ENCODE data around the gene MAGI2.

Gene MAGI2

DNA sequence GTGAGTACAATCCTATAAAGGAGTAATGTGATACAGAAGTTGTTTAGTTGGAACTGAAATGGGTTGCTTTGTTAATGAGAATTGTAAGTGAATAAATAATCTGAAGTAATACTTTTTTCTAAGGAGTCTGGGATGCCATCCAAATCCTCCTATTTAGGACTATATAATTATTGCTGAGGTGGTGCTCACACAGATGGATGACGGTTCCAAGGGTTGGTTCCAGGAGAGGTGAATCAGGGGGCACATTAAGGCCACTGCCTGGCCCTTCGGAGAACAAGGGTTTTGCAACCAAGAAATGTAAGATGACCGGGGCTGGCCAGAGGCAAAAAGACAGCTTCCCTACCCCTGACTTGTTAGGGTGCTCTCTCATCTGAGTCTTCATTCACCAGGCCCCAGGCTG lies 1302.2 kb downstream of the MAGI2 start:
- DNase-seq: peak; percentile 10

DNA sequence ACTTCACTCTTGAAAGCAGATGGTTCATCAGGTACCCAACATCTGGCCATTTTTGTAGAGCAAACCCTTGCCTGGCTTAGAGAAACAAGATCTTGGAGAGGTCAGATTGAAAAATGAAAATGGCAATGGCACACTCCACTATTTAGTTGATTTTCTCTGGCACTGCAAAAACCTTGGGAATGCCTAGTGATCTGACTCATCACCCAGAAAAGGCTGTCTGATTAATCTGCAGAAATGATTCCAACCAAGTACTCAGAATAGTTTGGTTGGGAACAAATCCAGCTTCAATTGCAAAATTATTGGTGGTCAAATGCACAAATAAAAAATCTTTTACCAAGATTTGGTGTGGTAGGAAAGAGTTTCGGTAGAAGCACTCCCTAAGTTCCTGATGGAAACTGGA lies 1303.7 kb downstream of the MAGI2 start:
- DNase-seq: no peak

DNA sequence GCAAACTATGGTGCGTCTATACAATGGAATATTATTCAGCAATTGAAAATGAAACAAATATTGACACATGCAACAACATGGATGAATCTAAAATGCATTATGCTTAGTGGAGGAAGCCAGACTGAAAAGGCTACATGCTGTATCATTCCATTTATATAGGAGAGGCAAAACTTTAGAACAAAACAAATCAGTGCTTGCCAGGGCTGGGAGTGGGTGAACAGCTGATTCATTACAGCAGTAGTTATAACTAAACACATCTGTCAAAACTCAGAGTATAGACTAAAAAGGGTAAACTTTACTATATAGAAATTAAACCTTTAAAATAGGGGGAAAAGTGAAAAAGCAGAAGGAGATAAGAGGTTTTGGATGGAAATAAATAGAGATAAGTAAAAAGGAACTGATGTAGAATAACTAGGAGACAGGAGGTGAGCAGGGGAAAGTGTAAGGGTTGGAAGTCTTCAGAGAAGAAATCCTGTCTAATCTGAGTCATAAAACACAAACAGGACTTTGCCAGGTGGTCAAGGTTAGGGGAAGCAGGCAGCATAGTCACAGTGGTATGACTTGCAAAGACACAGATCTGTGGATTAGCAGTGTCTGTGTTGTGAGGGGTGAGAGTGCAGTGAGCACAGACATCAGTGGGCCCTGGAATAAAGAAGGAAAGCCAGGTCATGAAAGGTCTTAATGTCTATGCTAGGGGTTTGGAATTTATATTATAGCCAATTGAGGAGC lies 1305.1 kb downstream of the MAGI2 start:
- no peak for DNase-seq

DNA sequence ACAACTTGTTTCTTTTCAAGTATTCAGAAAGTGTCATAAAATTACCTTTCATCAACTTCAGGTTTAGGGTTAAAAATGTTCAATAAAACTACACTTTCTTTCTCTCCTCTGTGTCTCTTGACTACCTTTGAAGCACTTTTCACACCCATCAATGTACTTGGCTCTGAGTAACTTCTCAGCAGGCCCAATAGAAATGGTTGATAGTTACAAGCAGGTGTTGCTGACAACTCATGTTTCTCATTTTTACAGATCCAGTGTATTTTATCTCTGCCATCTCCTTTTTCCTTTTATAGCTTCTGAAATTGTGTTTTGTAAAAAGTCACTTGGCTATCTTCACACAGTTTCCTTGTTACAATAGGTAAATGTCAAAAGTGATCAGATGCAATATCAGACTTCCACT lies 1306.9 kb downstream of the MAGI2 start:
- DNase-seq: no peak

DNA sequence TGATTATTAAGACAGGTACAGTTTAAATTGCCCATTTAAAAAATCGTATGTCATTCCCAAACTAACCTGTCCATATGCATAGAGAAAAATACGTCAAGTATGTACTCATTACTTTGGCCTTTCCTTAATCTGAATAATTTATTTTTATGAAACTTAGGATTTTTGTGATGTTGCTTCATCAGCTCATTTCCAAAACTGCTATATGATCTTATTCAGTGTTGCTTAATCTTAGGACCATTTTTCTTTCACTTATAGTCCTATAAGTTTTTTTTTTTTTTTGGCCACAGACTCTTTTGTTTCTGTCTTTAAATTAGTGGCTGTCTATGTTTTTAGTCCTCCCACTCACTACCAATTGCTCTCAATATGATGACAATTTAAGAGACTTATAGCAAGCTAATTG lies 1309.8 kb downstream of the MAGI2 start:
- no peak for DNase-seq

DNA sequence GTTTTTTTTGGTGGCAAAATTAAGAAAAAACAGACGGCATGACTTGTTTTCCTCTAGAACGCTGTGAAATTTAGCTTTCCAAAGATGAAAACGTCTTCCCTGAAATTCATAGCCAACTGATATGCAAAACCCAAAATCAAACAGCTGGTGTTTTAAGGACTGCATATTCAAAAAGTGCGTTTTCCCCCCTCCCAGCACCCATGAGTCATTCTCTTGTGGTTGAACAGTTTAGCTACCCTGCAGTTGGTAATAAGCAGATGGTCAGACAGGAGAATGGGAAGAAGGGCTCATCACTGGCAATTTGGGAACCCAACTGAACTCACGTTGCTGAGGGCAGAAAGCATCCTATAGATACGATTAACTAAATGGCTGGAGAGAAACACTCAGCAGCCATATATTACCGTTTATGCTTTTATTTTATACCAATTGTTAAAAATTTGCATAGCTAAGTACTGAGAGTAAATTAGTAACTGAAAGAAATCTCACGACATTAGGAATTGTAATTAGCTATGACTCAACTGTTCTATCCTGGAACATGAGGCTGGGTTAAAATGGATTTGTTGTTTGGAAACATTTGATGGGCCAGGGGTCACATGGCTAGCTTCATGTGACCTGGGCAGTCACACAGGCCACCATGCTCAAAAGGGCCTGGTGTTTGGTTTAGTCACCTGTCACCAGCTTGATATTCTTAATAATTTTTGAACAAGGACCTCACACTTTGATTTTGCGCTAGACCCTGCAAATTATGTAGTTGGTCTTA lies 1311.8 kb downstream of the MAGI2 start:
- DNase-seq: peak; percentile 14

DNA sequence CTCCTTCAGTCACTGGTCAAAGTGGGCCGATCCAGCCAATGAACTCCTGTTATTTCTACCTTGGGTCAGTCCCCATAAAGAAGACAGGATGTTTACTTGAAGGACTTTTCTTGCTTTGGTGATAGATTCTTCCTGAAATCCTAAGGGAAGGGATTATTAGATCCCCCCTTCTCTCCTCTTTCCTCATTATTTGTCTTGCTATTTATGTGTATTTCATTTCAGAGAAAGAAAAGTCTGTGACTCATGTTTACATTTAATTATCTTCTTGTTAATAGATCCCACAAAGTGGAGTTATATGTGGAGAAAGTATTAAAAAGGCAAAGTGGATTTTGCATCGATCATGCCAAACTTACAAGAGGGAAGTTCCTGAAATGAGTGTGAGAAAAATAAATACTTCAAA lies 1313.4 kb downstream of the MAGI2 start:
- no peak for DNase-seq

DNA sequence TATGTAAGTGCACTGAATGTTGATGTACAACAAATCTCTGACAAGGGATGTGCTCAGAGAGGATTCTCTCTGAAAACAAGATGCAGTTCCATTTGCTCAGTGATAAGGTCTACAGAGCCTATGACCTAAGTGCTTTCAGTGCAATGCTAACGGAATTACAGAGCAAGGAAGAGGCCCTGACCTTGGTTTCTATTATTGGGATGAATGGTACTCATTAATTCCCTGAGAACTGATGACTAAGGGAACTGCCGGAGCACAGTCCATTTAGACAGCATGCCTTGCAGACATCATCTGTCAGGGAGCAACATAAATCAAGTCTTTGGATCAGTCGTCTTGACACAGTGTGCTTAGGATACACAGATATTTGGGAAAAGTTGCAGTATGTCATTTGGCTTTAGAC lies 1314.1 kb downstream of the MAGI2 start:
- peak; percentile 95 for DNase-seq

DNA sequence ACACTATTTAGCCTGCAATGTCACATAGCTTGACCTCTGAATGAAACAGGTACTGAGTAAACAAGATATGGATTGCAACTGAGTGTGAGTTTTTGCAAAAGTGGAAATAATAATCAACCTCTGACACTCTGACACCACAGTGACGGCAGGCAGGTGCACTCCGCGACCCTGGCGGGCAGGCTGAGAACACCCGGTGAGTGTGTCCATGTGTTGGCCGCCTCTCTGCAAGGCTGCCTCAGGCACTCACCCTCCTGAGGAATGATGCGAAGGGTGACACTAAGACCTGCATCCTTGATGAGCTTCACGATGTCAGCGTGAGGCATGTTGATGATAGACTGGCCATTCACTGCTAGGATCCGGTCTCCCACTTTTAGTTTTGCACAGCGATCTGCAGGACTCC lies 1318.7 kb downstream of the MAGI2 start:
- no peak for DNase-seq

DNA sequence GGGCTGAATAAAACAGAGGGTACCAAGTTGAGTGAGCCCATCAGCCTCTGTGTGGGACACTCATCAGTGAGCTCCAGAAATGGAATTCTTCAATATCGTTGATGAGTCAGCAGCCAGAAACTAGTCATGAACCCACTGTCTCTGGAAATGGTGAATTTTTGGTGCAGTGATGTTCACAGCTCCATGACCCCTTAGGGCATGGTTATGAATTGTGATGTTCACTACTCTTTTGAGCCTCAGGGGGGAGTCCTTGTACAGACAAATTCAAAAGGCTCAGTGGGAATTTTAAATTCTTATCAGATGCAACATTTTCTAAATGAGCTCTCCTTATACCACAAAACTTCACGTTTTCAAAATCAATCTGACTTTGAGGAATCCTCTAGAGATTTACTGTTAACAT lies 1319.2 kb downstream of the MAGI2 start:
- DNase-seq: peak; percentile 49

DNA sequence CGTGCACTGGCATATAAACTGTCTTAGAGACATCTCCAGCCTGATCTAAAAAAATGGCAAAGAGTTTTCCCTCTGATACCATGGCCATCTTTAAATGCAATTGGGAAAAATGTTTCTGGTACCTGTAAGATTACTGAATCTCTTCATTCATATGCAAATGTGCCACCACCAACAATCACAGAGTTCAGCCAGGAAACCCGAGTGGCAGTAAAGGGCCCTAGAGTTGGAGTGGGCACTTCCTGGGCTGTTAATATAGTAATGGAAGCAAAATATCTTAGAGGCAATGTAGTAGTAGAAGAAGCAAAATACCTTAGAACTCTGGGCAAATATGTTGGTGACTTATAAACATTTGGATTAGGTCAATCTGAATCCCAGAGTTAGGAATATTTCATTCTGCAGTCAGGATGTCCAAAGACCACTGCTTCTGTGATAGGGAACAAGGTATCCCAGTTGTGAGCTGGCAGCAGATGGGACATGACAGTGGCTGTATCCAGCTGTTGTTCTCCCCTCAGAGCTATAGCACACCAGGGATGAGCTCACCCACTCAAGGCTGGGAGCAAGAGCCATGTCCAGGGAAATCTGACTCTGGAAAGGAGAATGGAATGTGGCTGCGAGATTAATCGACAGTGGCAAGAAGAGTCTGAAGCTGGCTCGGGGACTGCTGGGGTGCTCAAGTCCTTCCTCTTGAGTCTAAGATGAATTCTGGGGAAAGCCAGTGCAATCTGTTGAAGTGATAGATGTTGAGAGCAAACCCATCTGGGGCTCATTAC lies 1322.8 kb downstream of the MAGI2 start:
- no peak for DNase-seq

DNA sequence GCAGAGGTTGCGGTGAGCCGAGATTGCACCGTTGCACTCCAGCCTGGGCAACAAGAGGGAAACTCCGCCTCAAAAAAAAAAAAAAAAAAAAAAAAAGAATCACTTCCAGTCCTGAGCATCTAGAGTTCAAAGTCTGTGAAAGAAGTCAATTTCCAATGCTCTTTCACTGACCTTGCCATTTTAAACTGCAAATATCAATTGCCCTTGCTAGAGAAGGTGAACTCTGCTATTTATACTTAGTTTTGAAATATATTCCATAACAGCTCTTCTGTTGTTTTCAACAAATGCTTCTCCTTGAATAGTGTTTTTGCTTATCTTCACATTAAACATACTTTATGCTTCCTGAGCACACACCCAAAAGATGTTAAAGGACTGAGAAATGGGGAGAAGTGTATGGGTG lies 1323.6 kb downstream of the MAGI2 start:
- DNase-seq: no peak

DNA sequence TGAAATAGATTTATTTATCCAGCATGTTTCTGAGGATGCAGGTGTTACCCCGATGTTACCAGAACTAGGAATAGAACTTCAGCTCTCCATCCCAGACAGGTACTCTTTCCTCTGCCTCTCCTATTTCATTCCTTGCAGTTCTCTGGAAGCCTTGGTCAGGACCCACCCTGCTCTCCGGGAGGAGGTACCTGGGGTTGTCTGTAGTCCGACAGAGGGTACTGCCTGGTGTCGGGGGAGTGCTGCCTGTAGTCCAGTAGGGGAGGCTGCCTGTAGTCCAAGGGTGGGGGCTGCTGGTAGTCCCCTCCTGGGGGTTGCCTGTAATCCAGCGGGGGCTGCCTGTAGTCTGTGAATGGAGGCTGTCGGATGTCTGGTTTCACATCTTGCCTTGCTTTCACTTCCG lies 1326.5 kb downstream of the MAGI2 start:
- no peak for DNase-seq

DNA sequence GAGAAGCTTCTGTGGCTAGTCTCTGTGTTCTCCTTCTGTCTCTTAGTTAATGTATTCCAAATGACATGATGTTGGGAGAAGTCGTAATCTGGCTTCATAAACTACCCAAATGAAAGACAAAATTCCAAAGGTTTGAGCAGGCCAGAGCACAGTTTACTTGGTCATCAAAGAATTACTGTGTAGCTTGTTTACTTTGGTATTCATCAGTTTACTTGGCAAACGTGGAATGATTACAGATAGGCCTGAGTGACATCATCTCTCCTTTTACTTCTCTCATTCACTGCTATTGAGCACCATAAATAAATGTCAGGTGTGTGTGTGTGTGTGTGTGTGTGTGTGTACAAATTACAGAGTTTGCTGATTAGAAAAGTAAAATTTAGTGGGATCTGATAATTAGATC lies 1327.6 kb downstream of the MAGI2 start:
- no peak for DNase-seq

DNA sequence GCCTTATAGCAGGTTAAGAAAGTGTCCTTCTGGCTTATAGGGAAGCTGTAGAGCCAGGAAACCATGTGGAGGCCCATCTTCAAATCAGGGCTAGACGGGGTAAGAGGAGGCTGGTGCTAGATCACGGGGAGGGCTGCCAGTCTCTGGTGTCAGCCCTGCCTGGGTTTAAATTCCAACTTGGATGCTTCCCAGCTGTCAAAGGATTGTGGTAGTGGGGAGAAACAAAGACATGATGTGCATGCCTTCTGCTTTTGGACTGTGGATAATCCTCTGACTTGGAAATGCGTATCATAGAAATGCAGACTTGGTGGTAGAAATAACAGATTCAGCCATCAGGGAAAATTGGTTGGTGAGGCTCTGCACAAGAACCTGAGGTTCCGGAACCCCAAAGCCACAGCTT lies 1329.3 kb downstream of the MAGI2 start:
- DNase-seq: no peak

DNA sequence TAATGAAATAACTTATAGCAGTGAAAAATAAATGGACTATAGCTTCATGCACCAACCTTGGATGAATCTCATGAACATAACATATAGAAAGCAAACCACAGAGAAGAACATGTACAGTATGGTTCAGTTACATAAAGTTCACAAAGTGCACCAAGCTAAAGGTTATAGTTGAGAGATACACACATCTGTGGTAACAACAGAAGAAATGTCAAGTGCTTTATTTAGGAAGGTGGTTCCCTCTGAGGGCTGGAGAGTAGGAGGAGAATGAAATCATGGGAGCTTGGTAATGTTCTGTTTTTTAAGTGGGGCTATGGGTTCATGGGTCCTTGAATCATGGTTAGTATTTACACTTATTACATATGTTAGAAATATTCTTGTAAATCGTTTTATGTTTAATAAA lies 1331.6 kb downstream of the MAGI2 start:
- no peak for DNase-seq

DNA sequence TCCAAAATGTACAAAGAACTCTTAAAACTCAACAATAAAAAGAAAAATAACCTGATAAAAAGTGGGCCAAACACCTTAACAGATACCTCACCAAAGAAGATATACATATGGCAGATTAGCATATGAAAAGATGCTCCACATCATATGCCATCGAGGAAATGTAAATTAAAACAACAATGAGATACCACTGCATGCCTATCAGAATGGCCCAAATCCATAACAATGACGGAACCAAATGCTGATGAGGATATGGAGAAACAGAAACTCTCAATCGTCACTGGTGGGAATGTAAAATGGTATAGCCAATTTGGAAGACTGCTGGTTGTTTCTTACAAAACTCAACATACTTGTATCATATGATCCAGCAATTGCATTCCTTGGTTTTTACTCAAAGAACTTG lies 1335.0 kb downstream of the MAGI2 start:
- no peak for DNase-seq

DNA sequence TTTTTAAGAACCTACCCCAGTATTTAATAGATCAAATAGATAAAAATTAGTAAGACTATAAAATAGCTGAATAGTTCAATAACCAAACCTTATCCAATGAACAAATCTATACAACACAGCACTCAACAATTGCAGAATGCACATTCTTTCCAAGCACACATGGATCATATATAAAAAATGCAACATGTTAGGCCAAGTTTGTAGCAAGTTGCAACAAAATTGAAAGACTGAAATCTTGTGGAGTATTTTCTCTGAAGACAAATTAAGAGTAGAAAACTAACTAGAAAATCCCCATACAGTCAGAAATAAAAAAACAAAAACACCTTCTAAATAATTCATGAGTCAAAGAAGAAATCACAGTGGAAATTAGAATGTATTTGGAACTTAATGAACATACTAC lies 1337.6 kb downstream of the MAGI2 start:
- DNase-seq: no peak

DNA sequence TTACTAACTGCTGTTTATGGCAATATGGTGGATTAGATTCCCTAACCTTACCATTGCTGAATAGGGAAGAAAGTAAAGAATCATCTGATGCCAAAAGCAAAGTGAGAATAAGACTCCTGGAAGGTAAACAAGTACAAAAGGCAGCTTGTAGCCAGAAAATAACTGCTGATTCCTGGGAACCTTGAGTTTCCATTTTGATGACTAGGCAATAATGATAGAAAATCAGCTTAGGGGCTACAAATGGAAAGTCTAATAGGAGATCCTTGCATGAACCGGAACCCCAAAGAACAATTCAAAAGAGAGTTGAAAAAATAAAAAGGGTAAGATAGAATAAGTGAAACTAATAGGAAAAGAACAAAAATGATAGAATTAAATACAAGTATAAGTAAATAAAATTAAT lies 1338.5 kb downstream of the MAGI2 start:
- no peak for DNase-seq

DNA sequence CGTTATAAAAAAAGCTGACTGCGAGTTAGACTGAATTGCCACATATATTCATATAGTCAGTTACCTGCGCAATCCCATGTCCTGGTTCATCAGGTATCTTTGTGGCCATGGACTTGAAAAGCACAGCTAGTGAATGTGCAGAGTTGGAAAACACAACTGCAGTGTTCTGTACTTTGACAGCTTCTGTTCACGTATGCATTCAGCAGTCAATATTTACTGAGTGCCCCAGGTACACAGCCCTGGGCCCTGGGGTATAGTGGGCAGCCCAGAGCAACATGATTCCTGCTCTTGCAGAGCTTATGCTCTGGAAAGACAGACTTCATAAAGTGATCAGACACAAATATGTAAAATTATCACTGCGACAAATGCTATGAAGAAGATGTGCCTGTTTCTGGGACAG lies 1341.0 kb downstream of the MAGI2 start:
- no peak for DNase-seq

DNA sequence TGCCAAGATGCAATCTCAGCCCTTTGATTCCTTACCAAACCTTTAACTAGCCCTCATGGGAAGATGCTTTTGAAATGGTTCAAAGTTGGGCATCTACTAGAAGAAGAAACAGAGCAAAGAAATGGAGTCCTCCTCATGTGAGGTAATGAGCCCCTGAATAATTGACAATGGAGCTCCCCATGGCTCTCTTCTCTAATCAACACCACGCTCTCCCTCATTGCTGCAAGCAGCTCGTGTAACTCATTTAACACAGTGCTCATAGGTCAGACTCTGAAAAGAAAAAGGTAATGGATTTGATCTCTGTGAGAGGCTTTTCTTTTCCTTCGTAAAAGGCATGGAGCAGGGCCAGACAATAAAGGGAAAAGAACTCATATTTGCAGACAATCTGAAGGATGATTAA lies 1342.1 kb downstream of the MAGI2 start:
- peak; percentile 78 for DNase-seq

DNA sequence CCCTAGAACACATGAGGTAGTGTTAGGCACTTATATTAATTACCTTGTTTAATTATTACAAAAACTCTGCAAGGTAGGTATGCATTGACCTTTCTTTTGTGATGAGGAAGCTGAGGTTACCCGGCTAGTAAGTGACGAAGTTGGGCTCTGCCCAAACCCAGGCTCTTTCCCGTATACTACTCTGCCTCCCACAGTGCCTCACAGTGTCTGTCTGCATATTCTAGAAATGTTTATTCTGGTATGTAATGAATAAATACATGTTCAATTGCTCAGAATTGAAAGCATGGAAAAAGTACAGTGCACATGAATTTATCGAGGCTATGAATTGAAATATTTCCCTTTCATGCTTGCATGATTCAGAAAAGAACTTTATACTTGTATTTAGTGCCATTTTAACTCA lies 1350.0 kb downstream of the MAGI2 start:
- no peak for DNase-seq

DNA sequence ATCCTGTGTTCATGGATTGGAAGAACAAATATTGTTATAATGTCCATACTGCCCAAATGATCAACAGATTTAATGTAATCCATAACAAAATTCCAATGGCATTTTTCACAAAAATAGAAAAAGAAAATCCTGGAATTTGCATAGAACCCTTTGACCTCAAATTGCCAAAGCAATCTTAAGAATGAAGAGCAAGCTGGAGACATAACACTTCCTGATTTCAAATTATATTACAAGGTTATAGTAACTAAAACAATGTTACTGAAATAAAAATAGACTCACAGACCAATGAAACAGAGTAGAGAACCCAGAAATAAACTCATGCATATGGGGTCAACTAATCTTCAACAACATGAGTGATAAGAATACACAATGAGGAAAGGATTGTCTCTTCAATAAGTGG lies 1352.4 kb downstream of the MAGI2 start:
- no peak for DNase-seq
